Limb (tissue), 2 donors: Measurements from ENCODE around the gene PRKD1.

Source experiments
- DNase-seq, 2 donors: peaks; one replicate each; pipeline ENCODE4 v3.0.0-alpha.2; 2016; ENCODE audit errors: extremely low spot score in 2 of 2

The PRKD1 gene

DNA sequence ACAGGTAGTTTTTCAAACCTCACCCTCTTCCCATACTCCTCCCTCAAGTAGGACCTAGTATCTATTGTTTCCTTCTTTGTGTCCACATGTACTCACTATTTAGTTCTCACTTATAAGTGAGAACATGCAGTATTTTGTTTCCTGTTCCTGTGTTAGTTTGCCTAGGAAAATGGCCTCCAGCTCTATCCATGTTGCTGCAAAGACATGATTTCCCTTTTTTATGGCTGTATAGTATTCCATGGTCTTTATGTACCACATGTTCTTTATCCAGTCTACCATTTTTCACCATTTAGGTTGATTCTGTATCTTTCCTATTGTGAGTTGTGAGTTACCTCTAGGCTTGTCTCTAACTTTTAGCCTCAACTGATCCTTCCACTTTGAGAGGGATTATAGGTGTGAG lies 310.7 kb downstream of the PRKD1 start:
- no peak for DNase-seq

DNA sequence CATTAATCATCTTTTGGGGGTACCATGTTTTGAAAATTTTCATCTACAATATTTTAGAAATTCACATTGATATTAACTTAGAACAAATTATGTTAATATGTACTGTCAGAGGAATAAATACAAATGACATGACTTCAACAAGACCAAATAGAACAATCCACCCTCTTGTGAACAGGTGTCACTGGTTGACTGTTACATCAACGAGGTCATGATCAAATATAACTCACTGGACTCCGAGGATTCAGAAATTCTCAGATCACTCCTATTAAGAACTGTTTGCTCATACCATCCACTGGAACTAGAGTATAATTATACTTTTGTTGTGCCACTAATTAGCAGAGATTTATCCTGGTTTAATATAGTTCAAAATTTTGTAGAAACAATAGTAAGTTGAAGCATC lies 318.8 kb downstream of the PRKD1 start:
- DNase-seq, result no peak

DNA sequence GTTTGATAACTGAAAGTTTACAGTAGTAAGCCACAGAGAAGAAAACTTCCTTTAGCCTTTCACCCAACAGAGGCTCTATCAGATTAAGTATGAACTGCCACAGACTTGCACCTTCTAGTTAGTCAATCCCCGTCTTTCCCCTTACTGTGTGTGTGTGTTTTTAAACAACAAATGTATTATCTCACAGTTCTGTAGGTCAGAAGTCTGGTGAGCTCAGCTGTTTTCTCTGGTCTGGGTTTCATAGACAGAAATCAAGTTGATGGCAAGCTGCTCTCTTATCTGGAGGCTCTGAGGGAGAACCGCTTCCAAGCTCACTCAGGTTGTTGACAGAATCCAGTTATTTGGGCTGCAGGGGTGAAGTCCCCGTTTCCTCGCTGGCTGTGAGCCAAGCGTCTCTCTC lies 320.5 kb downstream of the PRKD1 start:
- no peak for DNase-seq

DNA sequence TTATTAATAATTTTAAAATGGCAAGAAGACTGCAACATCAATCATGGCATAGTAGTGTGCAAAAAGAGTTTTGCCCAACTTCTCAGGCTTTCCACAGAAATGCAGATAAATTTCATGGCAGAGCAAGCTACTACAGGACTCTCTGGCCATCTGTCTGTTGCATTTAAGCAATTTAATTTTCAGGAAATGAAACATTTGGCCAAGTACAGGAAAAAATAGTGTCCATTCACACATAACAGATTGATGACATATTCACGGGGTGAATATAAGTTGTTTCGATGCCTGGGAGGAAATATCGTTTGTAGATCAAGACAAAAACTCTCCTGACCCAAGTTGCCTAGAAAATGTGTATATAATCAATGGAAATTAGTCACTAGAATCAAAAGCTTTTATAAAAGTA lies 324.0 kb downstream of the PRKD1 start:
- no peak for DNase-seq

DNA sequence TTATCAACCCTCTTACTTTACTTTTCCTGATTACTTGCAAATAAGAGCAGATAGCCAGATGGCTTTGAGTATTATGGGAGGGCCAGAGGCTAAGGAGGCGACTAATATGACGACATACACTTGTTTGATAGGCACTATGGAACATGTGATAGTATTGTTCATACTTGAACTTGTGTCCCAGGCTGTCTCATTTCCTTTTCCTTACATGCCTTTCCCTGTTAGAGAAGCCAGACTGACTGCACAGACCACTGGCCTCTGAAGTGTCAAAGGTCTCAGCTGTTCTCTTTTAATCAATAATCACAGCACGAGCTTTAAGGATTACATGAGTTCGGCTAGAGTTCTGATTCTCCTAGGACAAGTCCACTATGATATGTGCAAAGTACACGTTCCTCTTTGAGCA lies 326.0 kb downstream of the PRKD1 start:
- no peak for DNase-seq

DNA sequence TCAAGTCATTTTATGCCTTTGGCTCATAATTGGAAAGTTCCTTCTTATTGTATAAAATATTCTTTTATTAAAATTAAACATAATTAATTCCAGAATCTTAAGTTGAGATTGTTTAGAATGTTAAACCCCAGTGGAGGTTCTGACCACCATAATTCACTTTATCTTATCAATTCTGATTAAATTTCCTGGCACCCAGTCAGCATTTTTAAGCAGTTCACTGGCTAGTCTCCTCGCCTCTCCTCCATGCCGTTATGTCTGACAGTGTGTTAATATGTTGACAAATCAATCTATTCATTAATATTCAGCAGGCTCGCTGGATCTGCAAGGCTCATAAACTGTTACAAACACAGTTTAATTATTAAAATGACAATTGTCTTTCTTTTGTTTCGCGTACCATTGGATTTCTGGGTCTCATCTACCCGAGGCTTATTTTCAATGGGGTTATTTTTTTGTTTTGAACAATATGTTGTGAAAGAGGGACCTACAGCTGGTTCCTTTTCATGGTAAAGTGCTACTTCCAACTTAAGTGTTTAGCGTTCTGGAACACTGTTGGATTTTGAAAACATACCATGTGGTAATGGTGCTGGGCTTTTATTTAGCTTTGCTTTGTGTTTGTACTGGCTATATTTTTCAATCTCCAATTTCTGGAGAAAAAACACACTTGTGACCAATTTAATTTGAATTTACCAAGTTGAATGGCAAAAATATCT lies 339.7 kb downstream of the PRKD1 start:
- no peak for DNase-seq

DNA sequence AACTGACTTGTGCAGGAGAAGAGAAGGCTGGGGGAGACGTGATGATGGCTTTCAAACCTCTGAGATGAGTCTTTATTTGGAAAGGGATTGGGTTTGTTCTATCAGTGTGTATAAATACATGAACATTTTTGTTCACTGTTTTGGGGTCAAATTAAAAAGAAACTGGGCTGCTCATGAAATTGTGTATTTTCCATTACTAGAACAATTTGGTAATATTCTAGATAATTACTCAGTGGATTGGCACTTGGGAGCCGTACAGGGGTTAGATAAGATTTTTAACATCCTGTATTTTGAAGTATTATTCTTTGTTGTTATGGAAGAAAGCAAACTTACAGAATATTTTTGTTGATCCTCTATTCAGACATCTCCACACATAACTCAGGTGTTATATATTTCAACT lies 340.6 kb downstream of the PRKD1 start:
- no peak for DNase-seq

DNA sequence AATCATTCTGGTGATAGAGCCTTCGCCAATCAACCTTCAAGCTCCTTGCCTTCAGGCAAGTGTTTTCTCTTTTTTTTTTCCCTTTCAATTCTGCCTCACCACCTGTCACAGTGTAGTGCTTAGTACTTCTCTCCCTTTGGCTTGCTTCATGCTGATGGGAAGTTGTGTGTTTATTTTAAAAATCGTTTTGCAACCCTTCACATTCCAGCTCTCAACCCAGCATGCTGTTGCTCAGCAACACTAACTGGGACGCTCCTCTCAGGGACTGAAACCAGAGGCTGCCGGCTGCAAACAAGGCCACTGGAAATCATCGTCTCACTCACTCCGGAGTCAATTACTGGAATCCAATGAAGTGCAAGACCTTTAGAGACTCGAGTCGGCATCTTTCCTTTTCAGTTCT lies 342.7 kb downstream of the PRKD1 start:
- DNase-seq, result peak; percentile 34 to 58

DNA sequence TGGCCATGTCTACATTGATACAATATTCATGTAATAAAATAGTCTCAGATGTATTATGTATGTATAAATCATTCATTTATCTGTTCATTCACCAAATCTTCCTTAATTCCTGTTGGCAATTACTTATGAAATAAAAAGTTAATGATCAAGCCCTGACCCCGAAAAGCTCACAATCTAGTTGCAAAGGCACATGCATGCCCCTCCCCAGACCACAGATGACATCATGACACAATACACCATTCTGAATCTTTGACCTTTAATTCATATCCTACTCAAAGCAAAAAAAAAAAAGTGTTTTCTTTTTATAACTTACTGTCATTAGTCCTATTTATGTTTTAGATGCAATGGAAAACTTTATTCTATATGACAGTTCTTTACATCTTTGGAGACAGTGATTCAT lies 346.9 kb downstream of the PRKD1 start:
- DNase-seq, result no peak

DNA sequence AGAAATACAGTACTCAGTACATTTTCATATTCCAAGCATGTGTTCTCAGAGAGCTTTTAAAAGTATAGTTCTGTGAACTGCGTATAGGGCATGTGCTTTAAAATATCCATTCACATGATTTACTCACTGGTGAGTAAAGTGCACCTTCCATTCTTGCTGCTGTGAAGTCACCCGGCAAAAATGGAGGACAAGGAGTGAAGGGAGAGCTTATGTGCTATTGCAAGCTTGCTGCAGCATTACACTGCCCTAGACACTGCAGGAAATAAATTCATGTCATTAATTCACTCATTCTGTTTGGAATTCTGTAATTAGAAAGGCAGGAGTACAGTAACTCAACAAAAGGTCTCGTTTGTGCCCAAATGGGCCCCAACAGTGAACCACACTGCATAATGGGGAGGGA lies 347.8 kb downstream of the PRKD1 start:
- no peak for DNase-seq

DNA sequence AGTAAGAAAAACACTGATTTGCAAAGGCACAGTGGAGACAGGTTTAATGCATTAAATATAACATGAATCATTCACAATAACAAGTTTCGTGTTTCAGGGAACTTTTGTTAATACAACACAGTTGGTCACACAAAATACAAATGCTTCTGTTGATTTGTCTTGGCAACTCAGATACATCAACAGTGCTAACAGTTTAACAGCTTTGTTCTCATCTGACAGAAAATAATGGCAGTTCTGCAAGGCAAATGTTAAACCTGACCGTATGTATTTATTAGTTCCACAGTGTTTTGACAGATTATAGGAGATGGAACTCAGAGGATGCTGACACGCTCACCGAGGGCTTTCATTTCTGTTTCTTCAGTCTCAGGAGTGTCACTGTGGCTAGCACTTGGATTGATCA lies 350.7 kb downstream of the PRKD1 start:
- DNase-seq, result no peak

DNA sequence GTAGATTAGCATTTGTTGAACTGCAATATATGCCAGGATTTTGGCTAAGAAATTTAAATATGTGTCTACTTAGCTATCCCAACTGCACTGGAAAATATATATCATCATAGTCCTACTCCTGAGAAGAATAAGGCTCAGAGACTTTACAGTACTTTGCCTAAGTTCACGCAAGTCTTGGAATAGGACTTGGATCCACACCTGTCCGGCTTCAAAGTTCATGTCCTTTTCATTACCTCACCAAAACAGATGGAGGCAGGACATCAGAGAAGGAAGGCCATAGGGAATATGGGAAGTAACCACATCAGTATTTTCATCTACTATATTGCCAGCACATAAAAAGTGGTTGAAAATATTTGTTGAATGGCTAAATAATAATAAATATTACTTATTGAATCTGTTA lies 358.5 kb downstream of the PRKD1 start:
- no peak for DNase-seq

DNA sequence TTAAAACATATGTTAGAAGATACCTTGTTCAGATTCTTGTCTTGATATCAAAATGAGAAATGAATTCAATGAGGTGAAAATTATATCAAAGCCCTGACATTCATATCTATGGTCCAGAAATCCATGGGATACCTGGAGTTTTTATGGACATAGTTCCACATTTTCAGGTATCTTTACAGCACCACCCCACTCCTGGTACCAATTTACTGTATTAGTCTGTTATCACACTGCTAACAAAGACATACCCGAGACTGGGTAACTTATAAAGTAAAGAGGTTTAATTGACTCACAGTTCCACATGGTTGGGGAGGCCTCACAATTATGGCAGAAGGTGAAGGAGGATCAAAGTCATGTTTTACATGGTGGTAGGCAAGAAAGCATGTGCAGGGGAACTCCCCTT lies 361.5 kb downstream of the PRKD1 start:
- DNase-seq, result no peak

DNA sequence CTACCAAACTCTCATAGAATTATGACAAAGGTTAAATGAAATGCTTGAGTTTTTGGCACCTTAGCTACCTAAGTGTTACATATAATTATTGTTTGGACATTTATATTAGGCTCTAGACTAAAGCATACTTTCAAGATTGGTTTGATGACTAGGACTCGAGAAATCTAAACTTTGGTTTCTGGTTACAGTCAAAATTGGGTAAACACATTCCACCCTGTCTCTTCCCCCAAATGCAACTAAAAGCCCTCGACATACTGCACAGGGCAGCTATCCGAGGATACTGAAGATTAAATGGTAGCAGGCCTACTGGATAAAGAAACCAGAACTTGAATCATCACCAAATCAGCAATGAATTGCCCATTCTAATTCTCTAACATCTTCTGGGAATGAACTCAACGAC lies 369.1 kb downstream of the PRKD1 start:
- no peak for DNase-seq

DNA sequence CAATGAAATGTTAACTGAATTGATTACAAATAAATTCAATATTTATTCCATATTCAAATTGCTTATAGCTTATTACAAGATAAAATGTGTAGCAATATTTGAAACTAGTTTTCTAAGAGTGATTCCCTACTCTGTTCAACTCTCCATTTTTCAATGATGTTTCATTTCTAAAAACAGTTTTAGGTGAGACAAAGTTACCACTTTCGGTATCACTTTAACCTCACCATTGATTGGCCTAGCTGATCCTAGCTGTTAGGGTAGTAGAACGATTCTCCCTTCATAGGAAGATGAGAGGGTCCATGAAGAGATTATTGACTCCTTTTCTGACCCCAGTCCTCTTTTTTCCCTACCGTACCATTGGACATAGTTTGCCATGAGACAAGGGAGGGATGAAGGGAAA lies 373.3 kb downstream of the PRKD1 start:
- DNase-seq, result no peak

DNA sequence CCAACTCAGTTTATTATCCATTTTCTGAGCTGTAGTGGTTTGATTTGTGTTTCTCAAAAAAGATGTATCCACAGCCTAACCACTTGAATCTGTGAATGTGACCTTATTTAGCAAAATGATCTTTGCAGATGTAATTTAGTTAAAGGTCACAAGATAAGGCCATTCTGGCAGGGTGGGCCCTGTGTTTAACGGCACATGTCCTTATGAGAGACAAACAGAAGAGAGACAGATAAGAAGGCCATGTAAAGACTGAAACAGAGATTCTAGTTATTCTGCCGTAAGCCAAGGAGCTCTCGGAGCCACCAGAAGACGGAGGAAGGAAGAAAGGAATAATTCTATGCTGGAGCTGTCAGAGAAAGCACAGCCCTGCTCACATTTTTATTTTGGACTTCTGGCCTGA lies 374.2 kb downstream of the PRKD1 start:
- no peak for DNase-seq

DNA sequence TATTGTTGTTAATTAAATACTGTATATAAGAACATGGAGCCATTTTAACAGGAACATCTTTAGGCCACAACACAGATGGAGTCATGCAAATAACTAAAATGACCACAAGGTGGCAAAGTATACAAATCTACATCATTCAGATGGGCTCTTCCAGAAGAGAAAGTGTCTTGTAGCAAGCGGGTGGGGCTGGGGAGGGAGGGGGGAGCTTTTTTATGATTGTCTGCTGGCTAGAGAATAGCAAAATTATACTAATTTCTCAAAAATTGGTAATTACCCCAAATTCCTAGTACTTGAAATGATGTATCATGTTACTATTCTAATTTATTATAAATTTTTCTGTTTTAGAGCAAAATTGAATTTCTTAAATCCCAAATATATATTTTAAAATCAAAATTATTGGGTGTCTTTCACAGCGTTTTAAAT lies 378.7 kb downstream of the PRKD1 start:
- DNase-seq, result peak in 1 of 2 donors; percentile 75

DNA sequence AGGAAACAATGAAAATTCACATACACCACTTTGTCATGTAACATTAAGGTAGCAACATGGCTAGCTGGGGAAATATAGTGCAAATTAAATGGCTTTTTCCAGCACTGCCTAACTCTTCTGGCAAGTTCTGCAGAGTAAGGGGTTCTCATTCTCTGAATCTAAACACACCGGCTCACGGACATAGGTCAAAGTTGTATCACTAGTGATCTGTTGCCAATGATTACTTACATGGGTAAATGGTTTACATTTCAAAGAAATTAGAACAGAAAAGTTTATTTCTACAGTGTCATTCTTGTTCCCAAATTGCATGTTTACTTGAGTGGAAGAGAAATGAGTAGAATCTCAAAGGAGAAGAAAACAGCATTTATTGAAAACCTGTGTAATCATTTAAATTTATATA lies 381.9 kb downstream of the PRKD1 start:
- DNase-seq, result no peak

DNA sequence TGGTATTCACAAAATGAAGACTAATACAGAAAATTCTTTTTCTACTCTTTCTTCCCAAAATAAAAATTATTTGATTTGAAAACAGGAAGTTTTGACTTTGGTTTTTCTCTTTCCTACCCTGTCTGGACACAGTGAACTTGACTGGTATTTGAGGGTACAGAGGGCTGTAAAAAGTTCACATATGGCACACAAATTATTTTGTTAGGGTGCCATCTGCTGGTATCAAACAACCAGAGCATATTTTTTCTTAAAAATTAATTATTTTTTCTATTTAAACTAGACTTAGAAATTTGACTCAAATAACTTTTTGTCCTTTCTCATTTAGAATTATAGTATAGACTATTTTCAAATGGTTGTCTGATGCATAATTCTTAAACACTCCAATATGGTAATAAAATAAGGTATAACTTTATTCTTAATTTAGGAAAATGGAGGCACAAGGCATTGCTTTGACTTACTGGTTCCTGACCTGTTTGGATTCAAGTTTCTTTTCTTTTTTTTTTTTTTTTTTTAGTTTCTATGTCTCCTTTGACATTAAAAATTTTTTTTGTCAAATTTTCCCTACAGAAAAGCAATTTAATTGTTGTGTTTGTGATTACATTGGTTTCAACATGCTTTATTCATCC lies 390.6 kb downstream of the PRKD1 start:
- no peak for DNase-seq

DNA sequence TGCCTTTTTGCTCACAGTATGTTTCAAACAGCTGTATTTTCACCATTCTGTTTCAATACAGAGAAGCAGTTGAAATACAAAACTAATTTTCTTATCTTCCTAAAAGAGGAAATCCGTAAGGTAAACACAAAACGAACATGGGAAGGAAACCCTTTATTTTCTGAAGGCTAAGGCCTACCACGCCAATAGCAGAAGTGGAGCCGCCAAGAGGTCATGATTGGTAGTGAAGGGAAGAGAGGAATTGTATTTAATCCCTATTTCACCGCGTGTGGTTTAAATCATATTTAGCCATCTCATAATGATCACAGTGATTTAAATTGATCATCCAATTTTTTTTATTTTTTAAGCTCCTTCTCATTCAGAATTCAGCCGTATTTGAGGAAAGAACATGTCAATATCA lies 398.2 kb downstream of the PRKD1 start:
- no peak for DNase-seq

DNA sequence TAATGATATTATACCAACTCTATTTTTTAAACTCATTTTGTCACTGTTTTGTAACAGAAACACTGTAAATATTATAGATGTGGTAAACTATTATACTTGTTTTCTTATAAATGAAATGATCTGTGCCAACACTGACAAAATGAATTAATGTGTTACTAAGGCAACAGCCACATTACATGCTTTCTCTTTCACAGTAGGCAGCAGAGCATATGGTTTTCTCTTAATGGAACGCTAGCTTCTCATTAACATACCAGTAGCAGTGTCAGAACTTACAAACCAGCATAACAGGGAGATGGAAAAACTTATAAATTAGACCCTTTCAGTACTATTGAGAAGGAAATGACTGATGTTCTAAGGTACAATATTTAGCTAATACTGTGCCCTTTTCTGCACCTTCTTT lies 398.8 kb downstream of the PRKD1 start:
- DNase-seq, result no peak

DNA sequence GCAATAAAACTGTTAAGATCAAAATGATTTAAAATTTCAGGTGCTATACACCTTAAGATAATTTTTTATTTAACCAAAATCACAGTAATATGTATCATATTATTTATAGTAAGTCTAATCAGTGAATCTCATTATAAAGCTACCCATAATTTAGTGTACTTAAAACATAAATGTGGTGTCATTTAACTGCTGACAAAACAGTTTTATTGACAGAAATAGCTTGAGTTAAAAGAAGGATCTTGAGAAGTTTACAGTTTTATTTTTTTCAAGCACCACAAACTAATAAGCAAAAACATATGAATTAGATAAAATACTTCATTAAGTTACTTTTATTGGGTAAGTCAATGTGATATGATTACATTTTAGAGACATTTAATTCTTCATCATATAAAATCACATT lies 400.4 kb downstream of the PRKD1 start:
- DNase-seq, result no peak
